PC-3 (cell line): ENCODE measurements around the gene PHTF2. TPM values are rescaled to one million over a fixed set of nuclear protein-coding genes. Genes with fewer than 3 reads are reported as not detected.

ENCODE experiments used
- ATAC-seq: fragments of 200-7000 bp; cut with Tn5 transposase; 2 replicates; pipeline ENCODE4 v1.9.1; 2020; ENCODE audit warnings: mild to moderate bottlenecking, moderate library complexity
- BruUV-seq: library from RNA; stranded (reverse); fragments of 400-500 nt; replicated peaks from 2 replicates; lab custom pipeline; 2021; lab: Mats Ljungman, UMichigan
- CTCF ChIA-PET: fragments of 300-600 bp; sonication (Branson Sonifier 250); formaldehyde crosslinking; loops from one replicate; lab custom pipeline; 2022; ENCODE audit warnings: antibody characterized with exemption; lab: Charles Lee
- POLR2A ChIA-PET: fragments of 300-600 bp; sonication (Branson Sonifier 250); formaldehyde crosslinking; loops from one replicate; lab custom pipeline; 2022; ENCODE audit warnings: antibody characterized with exemption; ENCODE audit not compliant: unreplicated experiment; lab: Charles Lee
- DNase-seq: peaks from one replicate; pipeline ENCODE4 v3.0.0-alpha.2; 2015
- H2AFZ ChIP-seq: fragments of 300-600 bp; sonication (generic); 2 replicates; pipeline ENCODE4 v1.6.0; 2016; ENCODE audit warnings: antibody characterized with exemption, low read length
- H3F3A ChIP-seq: fragments of 300-600 bp; sonication (generic); one replicate; pipeline ENCODE4 v1.6.0; 2017; ENCODE audit warnings: antibody characterized with exemption, low read length, control low read depth, mild to moderate bottlenecking; ENCODE audit not compliant: unreplicated experiment
- H3K27ac ChIP-seq: fragments of 300-600 bp; sonication (generic); 2 replicates; pipeline ENCODE4 v1.5.1; 2016; ENCODE audit warnings: mild to moderate bottlenecking, low read length
- H3K27me3 ChIP-seq: fragments of 300-600 bp; sonication (generic); 2 replicates; pipeline ENCODE4 v1.6.1; 2016; ENCODE audit warnings: low read length, mixed read lengths
- H3K36me3 ChIP-seq: fragments of 300-600 bp; sonication (generic); 2 replicates; pipeline ENCODE4 v1.6.1; 2016; ENCODE audit warnings: low read depth, mixed run types, low read length, mixed read lengths
- H3K4me1 ChIP-seq: fragments of 300-600 bp; sonication (generic); 2 replicates; pipeline ENCODE4 v1.5.1; 2016; ENCODE audit warnings: low read length; ENCODE audit not compliant: insufficient read depth
- H3K4me2 ChIP-seq: fragments of 300-600 bp; sonication (generic); 2 replicates; pipeline ENCODE4 v1.6.0; 2016; ENCODE audit warnings: low read length
- H3K4me3 ChIP-seq: fragments of 300-600 bp; sonication (generic); 2 replicates; pipeline ENCODE4 v1.5.1; 2016; ENCODE audit warnings: mild to moderate bottlenecking, low read length, mixed read lengths
- H3K79me2 ChIP-seq: fragments of 300-600 bp; sonication (generic); 2 replicates; pipeline ENCODE4 v1.6.1; 2017; ENCODE audit warnings: low read length, mixed read lengths
- H3K9ac ChIP-seq: fragments of 300-600 bp; sonication (generic); 2 replicates; pipeline ENCODE4 v1.6.0; 2016; ENCODE audit warnings: mild to moderate bottlenecking, low read length
- H3K9me2 ChIP-seq: fragments of 300-600 bp; sonication (generic); replicated peaks from 2 replicates; pipeline ENCODE4 v1.6.1; 2016; ENCODE audit warnings: mixed run types, low read length, mixed read lengths
- H3K9me3 ChIP-seq: fragments of 300-600 bp; sonication (generic); 2 replicates; pipeline ENCODE4 v1.6.1; 2016; ENCODE audit warnings: low read length, mixed read lengths
- H4K20me1 ChIP-seq: fragments of 300-600 bp; sonication (generic); 2 replicates; pipeline ENCODE4 v1.6.1; 2016; ENCODE audit warnings: low read length, mixed read lengths
- CTCF ChIP-seq: fragments of 300-600 bp; sonication (generic); conservative IDR thresholded peaks from 2 replicates; pipeline ENCODE4 v1.5.1; 2017; ENCODE audit warnings: antibody characterized with exemption, low read depth, mild to moderate bottlenecking, low read length
- EZH2 ChIP-seq: fragments of 300-600 bp; sonication (generic); IDR thresholded peaks from one replicate; pipeline ENCODE4 v1.6.1; 2017; ENCODE audit warnings: antibody characterized with exemption, mild to moderate bottlenecking, low read length; ENCODE audit not compliant: unreplicated experiment
- EZH2phosphoT487 ChIP-seq: fragments of 300-600 bp; sonication (generic); IDR thresholded peaks from 2 replicates; pipeline ENCODE4 v1.6.1; 2018; ENCODE audit warnings: mild to moderate bottlenecking, antibody characterized with exemption, low read length, borderline replicate concordance
- intact Hi-C: fragments of 100-400 bp; cut with micrococcal nuclease; formaldehyde crosslinking; loops from 2 replicates; pipeline ENCODE4 v1.9.0; 2023
- total RNA-seq: library from RNA; depleted of rRNA; stranded (reverse); fragments of >200 nt; gene quantifications from 2 replicates; pipeline ENCODE4 v1.2.3, GENCODE V29; 2014

The PHTF2 gene
- total RNA-seq, 1 experiment from 2014 or later = 20.4 TPM

GRCh38 chr7:77980087-77980713 lies 181.6 kb downstream of the PHTF2 start:
- DNase-seq = no peak
- no peak for ATAC-seq
- H3K27ac ChIP-seq = no peak overlapping the region

DNA sequence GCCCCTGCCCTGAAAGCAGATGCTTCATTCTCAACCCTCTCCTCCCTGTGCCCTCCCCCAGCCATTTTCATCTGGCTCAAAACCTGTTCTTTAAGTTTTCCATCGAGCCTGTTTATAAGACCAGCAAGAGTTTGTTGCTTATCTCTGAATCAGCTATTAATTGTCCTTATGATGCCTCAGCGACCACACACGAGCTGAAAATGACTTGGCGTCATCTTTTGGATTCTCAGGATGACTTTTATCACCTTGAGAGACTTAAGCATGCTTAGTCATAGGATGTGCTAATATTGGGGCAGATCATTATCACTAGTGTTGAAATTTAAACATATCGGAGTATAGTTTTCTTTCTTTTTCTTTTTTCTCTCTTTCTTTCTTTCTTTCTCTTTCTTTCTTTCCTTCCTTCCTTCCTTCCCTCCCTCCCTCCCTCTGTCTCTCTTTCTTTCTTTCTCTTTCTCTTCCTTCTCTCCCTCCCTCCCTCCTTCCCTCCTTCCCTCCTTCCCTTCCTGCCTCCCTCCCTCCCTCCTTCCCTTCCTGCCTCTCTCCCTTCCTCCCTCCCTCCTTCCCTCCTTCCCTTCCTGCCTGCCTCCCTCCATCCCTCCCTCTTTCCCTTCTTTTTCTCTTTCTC lies 184.5 kb downstream of the PHTF2 start:
- H2AFZ ChIP-seq = no peak overlapping the region
- CTCF ChIA-PET = no interaction called here

More at GRCh38 chr7:77980087-77980713, 181.6 kb downstream of the PHTF2 start:
- POLR2A ChIA-PET = no interaction called here
- Histone ChIP-seq H3K27me3 (no peaks in the 10 kb centered on the region), H3K36me3 (no peaks in the 10 kb centered on the region), H3K9ac (no peak overlapping the region), H3K4me2 (no peak overlapping the region), H3K9me2 (no peaks in the 10 kb centered on the region), H2AFZ (no peak overlapping the region), H3K79me2 (no peaks in the 10 kb centered on the region), H3K4me1 (peaks cover 8% of the 10 kb centered on the region; the same call in 1 of the 2 replicates), H3K9me3 (no peaks in the 10 kb centered on the region), H3K4me3 (no peak overlapping the region), H3F3A (no peaks in the 10 kb centered on the region), H4K20me1 (no peaks in the 10 kb centered on the region)
- TF ChIP-seq EZH2 (no peak), EZH2phosphoT487 (no peak), CTCF (no peak)
- BruUV-seq = no TSS peak
- CTCF ChIA-PET = no interaction called here
- intact Hi-C loops = no loop called here

More for the DNA sequence above, 184.5 kb downstream of the PHTF2 start:
- H3K9ac ChIP-seq = no peak overlapping the region
- TF ChIP-seq EZH2 (no peak), EZH2phosphoT487 (no peak), CTCF (no peak)
- H3F3A ChIP-seq = no peaks in the 10 kb centered on the region
- H3K79me2 ChIP-seq = no peaks in the 10 kb centered on the region
- no peaks in the 10 kb centered on the region for H3K36me3 ChIP-seq
- ATAC-seq (peak; percentile 48), DNase-seq (peak; percentile 69)
- POLR2A ChIA-PET = no interaction called here
- peaks cover 8% of the 10 kb centered on the region; the same call in 1 of the 2 replicates for H3K4me1 ChIP-seq
- H3K9me3 ChIP-seq = no peaks in the 10 kb centered on the region
- peak overlapping the region; percentile 57 for H3K4me2 ChIP-seq
- no peaks in the 10 kb centered on the region for H3K9me2 ChIP-seq
- no TSS peak for BruUV-seq
- no peaks in the 10 kb centered on the region for H4K20me1 ChIP-seq
- intact Hi-C loops = no loop called here
- H3K27ac ChIP-seq = no peak overlapping the region
- H3K4me3 ChIP-seq = no peak overlapping the region
- H3K27me3 ChIP-seq = no peaks in the 10 kb centered on the region
